Parathyroid adenoma (tissue), 2 donors: ENCODE results near the gene PARVA.

Source experiments
- H2AFZ ChIP-seq: fragments of 300-600 bp; sonication (generic); one replicate; pipeline ENCODE4 v1.7.0; 2017; ENCODE audit warnings: antibody characterized with exemption, mild to moderate bottlenecking
- H3K27ac ChIP-seq: fragments of 300-600 bp; sonication (generic); one replicate; pipeline ENCODE4 v1.7.0; 2017
- H3K27me3 ChIP-seq: fragments of 300-600 bp; sonication (generic); one replicate; pipeline ENCODE4 v1.7.0; 2017; ENCODE audit warnings: low read length; ENCODE audit not compliant: control insufficient read depth, insufficient read depth
- H3K36me3 ChIP-seq: fragments of 300-600 bp; sonication (generic); one replicate; pipeline ENCODE4 v1.7.0; 2017; ENCODE audit warnings: low read length; ENCODE audit not compliant: control insufficient read depth, insufficient read depth
- H3K4me1 ChIP-seq: fragments of 300-600 bp; sonication (generic); one replicate; pipeline ENCODE4 v1.7.0; 2017; ENCODE audit warnings: control low read depth
- H3K4me2 ChIP-seq: fragments of 300-600 bp; sonication (generic); one replicate; pipeline ENCODE4 v1.7.0; 2017; ENCODE audit warnings: low read length
- H3K4me3 ChIP-seq: fragments of 300-600 bp; sonication (generic); one replicate; pipeline ENCODE4 v1.7.0; 2017; ENCODE audit warnings: low read depth, low read length
- H3K79me2 ChIP-seq: fragments of 300-600 bp; sonication (generic); one replicate; pipeline ENCODE4 v1.7.0; 2017; ENCODE audit warnings: control low read depth
- H3K9ac ChIP-seq: fragments of 300-600 bp; sonication (generic); one replicate; pipeline ENCODE4 v1.7.0; 2017; ENCODE audit warnings: mild to moderate bottlenecking
- H3K9me3 ChIP-seq: fragments of 300-600 bp; sonication (generic); one replicate; pipeline ENCODE4 v1.7.0; 2017; ENCODE audit warnings: low read length; ENCODE audit not compliant: control insufficient read depth
- TF ChIP-seq, protein P1 (sequence below): fragments of 300-600 bp; sonication (generic); IDR thresholded peaks from one replicate; pipeline ENCODE4 v1.7.0; 2017; ENCODE audit warnings: antibody characterized with exemption, mild to moderate bottlenecking
- donor health status: primary hyperparathyroidism.

Gene PARVA

DNA sequence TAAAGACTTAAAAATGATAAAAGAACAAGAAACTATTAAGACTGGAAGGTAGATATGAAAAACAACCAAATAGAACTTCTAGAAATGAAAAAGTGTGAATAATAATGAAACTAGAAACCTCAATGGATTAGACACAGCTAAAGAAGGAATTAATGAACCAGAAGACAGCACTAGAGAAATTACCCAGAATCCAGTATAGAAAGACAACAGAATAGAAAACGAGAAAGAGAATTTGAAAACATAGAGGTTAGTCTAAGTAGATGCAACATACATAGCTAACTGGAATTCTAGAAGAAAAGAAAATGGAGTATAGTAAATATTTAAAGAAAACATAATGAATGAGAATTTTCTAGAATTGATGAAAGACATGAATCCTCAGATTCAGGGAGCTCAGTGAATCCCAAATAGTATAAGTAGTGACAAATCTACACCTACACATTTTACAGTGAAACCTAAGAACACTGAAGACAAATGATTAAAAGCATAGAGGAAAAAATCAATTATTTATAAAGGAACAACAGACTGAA, 111.9 kb downstream of the PARVA start:
- Histone ChIP-seq H3K27me3 (no peaks in the 10 kb centered on the region), H3K9ac (no peak overlapping the region), H3K27ac (no peak overlapping the region), H3K4me2 (no peak overlapping the region), H3K4me3 (no peak overlapping the region), H2AFZ (no peak overlapping the region), H3K4me1 (no peaks in the 10 kb centered on the region), H3K36me3 (no peaks in the 10 kb centered on the region), H3K9me3 (no peaks in the 10 kb centered on the region), H3K79me2 (no peaks in the 10 kb centered on the region)
- TF ChIP-seq, protein P1, sequence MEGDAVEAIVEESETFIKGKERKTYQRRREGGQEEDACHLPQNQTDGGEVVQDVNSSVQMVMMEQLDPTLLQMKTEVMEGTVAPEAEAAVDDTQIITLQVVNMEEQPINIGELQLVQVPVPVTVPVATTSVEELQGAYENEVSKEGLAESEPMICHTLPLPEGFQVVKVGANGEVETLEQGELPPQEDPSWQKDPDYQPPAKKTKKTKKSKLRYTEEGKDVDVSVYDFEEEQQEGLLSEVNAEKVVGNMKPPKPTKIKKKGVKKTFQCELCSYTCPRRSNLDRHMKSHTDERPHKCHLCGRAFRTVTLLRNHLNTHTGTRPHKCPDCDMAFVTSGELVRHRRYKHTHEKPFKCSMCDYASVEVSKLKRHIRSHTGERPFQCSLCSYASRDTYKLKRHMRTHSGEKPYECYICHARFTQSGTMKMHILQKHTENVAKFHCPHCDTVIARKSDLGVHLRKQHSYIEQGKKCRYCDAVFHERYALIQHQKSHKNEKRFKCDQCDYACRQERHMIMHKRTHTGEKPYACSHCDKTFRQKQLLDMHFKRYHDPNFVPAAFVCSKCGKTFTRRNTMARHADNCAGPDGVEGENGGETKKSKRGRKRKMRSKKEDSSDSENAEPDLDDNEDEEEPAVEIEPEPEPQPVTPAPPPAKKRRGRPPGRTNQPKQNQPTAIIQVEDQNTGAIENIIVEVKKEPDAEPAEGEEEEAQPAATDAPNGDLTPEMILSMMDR = no peak

DNA sequence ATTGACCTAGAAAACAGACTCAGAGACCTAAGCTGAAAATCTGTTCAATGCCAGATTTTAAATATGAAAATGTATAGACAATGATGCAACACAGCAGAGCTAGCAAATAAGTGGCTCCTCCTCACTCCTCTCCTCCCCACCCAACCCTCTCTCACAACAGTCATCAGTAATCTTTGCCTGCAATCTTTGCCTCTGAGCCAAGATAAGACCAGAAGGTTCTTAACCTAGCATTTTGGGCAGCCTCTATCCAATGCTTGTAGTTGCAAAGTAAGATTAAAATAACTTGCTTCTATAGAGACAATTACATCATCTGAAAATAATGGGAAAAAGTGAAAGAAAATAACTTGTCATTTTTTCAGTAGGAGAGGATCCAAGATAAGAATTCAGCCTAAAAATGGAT, 117.3 kb downstream of the PARVA start:
- Histone ChIP-seq H2AFZ (no peak overlapping the region), H3K9me3 (no peaks in the 10 kb centered on the region), H3K4me3 (no peak overlapping the region), H3K4me1 (peaks cover 3% of the 10 kb centered on the region), H3K9ac (no peak overlapping the region), H3K36me3 (no peaks in the 10 kb centered on the region), H3K27ac (no peak overlapping the region), H3K27me3 (no peaks in the 10 kb centered on the region), H3K4me2 (no peak overlapping the region), H3K79me2 (no peaks in the 10 kb centered on the region)
- TF ChIP-seq, protein P1 = no peak

DNA sequence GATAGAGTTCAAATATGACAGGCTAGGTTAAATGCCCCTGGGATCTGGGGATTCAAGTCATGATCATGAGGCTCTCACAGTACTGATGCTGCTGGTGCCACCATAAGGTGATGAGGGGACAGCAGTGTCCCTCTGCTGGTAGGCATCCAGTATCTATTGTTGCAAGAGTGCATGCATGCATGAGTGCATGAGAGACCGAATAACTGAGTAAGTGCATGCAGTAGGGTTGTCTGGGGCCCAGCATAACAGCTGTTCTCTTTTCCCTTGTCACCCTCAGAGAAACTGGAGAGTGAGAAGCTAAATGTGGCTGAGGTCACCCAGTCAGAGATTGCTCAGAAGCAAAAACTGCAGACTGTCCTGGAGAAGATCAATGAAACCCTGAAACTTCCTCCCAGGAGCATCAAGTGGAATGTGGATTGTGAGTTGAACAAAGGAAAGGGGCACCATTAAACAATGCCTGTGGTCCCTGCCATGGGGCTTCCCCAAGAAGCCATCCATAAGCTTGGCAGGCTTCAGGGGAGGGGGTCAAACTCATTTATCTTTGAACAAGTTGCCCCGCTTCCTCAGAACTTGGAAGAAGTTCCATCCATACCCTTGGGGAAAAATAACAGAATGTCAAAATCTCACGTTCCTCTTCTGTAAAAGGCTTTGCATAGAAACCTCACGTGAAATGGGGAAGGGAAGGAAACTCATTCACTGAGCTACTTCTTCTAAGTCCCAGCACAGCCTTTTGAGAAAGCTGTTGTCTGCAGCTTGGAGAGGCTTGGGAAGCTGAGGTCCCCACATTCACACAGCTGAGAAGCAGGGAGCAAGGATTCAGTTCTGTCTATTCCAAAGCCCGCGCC, 119.0 kb downstream of the PARVA start:
- no peaks in the 10 kb centered on the region for H3K36me3 ChIP-seq
- H3K9me3 ChIP-seq = no peaks in the 10 kb centered on the region
- no peak overlapping the region for H3K27ac ChIP-seq
- H3K27me3 ChIP-seq = no peaks in the 10 kb centered on the region
- TF ChIP-seq, protein P1 = no peak
- H2AFZ ChIP-seq = no peak overlapping the region
- no peak overlapping the region for H3K4me2 ChIP-seq
- no peak overlapping the region for H3K9ac ChIP-seq
- no peaks in the 10 kb centered on the region for H3K79me2 ChIP-seq
- H3K4me1 ChIP-seq = peaks cover 3% of the 10 kb centered on the region
- no peak overlapping the region for H3K4me3 ChIP-seq

DNA sequence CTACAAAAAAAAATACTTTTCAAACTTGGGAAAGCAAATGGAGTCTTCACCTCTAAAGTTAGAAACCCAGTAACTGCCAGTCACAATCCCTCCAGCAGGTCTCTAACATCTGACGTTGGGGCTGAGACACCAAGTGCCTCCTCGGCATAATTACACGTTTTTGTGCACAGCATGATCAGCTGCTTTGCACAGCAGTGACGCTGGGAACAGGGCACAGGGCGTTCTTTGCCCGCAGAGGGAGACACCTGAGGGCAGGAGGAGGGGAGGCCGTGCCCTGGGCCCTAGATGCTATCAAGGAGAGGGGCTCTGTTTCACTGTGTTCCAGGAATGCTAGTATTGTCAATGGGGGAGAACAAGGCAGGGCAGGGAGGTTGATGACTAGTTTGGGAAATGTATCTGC, 120.1 kb downstream of the PARVA start:
- Histone ChIP-seq H2AFZ (no peak overlapping the region), H3K9me3 (no peaks in the 10 kb centered on the region), H3K27ac (no peak overlapping the region), H3K9ac (no peak overlapping the region), H3K27me3 (no peaks in the 10 kb centered on the region), H3K79me2 (no peaks in the 10 kb centered on the region), H3K4me2 (no peak overlapping the region), H3K36me3 (no peaks in the 10 kb centered on the region), H3K4me1 (peaks cover 3% of the 10 kb centered on the region), H3K4me3 (no peak overlapping the region)
- TF ChIP-seq, protein P1 = no peak

DNA sequence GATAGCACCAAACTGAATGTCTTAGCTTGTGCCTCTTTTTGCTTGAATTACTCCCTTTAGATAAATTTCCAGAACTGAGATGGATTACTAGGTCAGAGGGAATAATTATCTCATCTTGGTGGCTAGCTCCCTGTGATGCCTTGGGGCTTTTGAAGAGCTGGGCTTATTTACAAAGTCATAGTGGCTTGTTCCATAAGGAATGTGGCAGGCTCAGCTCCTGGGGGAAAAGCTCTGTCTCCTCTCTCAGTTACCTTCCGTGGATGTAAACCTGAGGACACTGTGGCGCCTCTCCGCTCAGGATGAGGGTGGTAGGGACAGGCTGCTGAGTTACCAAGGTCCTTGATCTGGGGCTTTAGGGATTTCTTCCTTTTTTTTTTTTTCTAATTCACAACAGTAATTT, 121.7 kb downstream of the PARVA start:
- no peak overlapping the region for H3K4me2 ChIP-seq
- no peaks in the 10 kb centered on the region for H3K79me2 ChIP-seq
- H3K9ac ChIP-seq = no peak overlapping the region
- H3K36me3 ChIP-seq = no peaks in the 10 kb centered on the region
- no peaks in the 10 kb centered on the region for H3K27me3 ChIP-seq
- H2AFZ ChIP-seq = no peak overlapping the region
- H3K27ac ChIP-seq = no peak overlapping the region
- H3K9me3 ChIP-seq = no peaks in the 10 kb centered on the region
- peaks cover 3% of the 10 kb centered on the region for H3K4me1 ChIP-seq
- no peak overlapping the region for H3K4me3 ChIP-seq
- TF ChIP-seq, protein P1 = no peak
